Ammon's horn (tissue), 1 donor: ENCODE results near the gene SERPINA4.

Experiments
- DNase-seq: peaks from one replicate; pipeline ENCODE4 v3.0.0-alpha.2; 2016; ENCODE audit warnings: low spot score

SERPINA4 gene

GRCh38 chr14:94615823-94616570 is 54.8 kb downstream of the SERPINA4 start:
- no peak for DNase-seq

- DNase-seq: no peak
Observed at GRCh38 chr14:94617366-94617941, 56.2 kb downstream of the SERPINA4 start.

GRCh38 chr14:94617988-94618822 is 57.0 kb downstream of the SERPINA4 start:
- DNase-seq: no peak

- DNase-seq: no peak
Observed at GRCh38 chr14:94619297-94619696, 58.1 kb downstream of the SERPINA4 start.
